ENCODE data around the gene GNAI1. TPM values are rescaled to one million over a fixed set of nuclear protein-coding genes. Genes with fewer than 3 reads are reported as not detected.

GNAI1 gene
- total and polyA plus RNA-seq, 8 donors: 27.3 to 152 (median 134) TPM

GRCh38 chr7:80183351-80183750 is 48.7 kb downstream of the GNAI1 start:
- no peak overlapping the region for H3K27ac ChIP-seq
- H3K27me3 ChIP-seq: no peaks in the 10 kb centered on the region
- no peak for ATAC-seq
- TF ChIP-seq CTCF (IDR thresholded peaks at IDR 0.05): no peak
- no peak for DNase-seq
- H3K4me3 ChIP-seq: no peak overlapping the region
- H3K9me3 ChIP-seq: peaks cover 0 to 5% of the 10 kb centered on the region in 2 donors
- H3K36me3 ChIP-seq: no peaks in the 10 kb centered on the region
- peaks cover 0 to 5% of the 10 kb centered on the region in 2 donors for H3K4me1 ChIP-seq
- intact Hi-C loops (cut with DNase I): no loop called here

- intact Hi-C loops (cut with DNase I): no loop called here
- H3K27ac ChIP-seq: no peak overlapping the region
- DNase-seq (peak in 1 of 4 donors; percentile 19), ATAC-seq (no peak)
- no peak for TF ChIP-seq CTCF (IDR thresholded peaks at IDR 0.05)
- peaks cover 0 to 5% of the 10 kb centered on the region in 2 donors for H3K4me1 ChIP-seq
- H3K27me3 ChIP-seq: no peaks in the 10 kb centered on the region
- H3K36me3 ChIP-seq: no peaks in the 10 kb centered on the region
- H3K9me3 ChIP-seq: peaks cover 0 to 5% of the 10 kb centered on the region in 2 donors
- H3K4me3 ChIP-seq: no peak overlapping the region
Observed at GRCh38 chr7:80183900-80184685, 49.5 kb downstream of the GNAI1 start.

DNA sequence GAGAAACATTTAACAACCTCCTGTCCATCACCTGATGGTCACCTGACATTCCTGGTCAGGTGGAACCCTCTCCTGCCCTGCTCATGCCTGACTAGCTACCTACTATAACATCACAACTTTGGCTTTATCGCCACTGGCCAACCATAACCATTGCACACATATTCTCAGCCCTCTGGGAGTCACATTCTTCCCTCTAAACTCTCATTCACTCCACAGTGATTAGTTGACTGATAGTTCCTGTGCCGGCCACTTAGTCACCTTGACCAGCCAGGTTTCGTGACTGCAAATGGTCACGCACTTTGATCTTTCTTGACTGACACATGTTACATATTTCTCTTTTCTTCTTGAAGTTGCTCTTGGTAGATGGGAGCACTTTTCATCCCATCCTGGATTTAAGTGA is 50.1 kb downstream of the GNAI1 start:
- TF ChIP-seq CTCF (IDR thresholded peaks at IDR 0.05): no peak
- no peak overlapping the region for H3K27ac ChIP-seq
- ATAC-seq (no peak), DNase-seq (no peak)
- H3K36me3 ChIP-seq: no peaks in the 10 kb centered on the region
- H3K4me3 ChIP-seq: no peak overlapping the region
- peaks cover 0 to 5% of the 10 kb centered on the region in 2 donors for H3K4me1 ChIP-seq
- peaks cover 0 to 5% of the 10 kb centered on the region in 2 donors for H3K9me3 ChIP-seq
- intact Hi-C loops (cut with DNase I): no loop called here
- no peaks in the 10 kb centered on the region for H3K27me3 ChIP-seq

- no peaks in the 10 kb centered on the region for H3K4me1 ChIP-seq
- ATAC-seq: no peak
Observed at GRCh38 chr7:80185571-80185970, 50.9 kb downstream of the GNAI1 start.

More at GRCh38 chr7:80185571-80185970, 50.9 kb downstream of the GNAI1 start:
- no peak for TF ChIP-seq CTCF (IDR thresholded peaks at IDR 0.05)
- H3K27me3 ChIP-seq: no peaks in the 10 kb centered on the region
- no peak overlapping the region for H3K4me3 ChIP-seq
- H3K27ac ChIP-seq: no peak overlapping the region
- DNase-seq: peak in 1 of 4 donors; percentile 48
- intact Hi-C loops (cut with DNase I): no loop called here
- peaks cover 0 to 5% of the 10 kb centered on the region in 2 donors for H3K9me3 ChIP-seq
- H3K36me3 ChIP-seq: no peaks in the 10 kb centered on the region

Measured in left lung (tissue), 10 donors.